ENCODE results near the gene TCF20. TPM values are rescaled to one million over a fixed set of nuclear protein-coding genes. Genes with fewer than 3 reads are reported as not detected.

TCF20 gene
- total RNA-seq, 4 donors from 2014 or later: 26.0 to 47.9 (median 41.8) TPM

DNA sequence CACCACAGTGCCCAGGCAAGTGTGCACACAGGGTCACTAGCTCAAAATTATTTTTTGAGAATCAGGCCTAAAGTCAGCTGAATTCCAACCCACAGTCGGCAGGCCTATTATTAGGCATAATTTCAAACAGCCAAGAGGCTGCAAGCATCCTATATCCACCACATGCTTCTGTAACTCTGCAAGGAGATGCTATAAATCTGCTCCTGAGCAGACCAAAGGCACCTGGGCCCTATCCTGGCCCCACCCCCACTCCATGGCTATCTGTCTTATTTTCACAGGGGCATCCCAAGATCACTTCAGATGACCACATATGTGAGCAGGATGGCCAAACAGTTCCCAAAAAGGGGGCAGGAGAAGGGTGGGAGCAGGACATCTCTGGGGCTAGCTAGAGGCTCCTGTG is 44.6 kb downstream of the TCF20 start:
- H3K27me3 ChIP-seq: no peaks in the 10 kb centered on the region
- H3K9me3 ChIP-seq: no peaks in the 10 kb centered on the region
- no peak overlapping the region for H3K27ac ChIP-seq
- no peaks in the 10 kb centered on the region for H3K36me3 ChIP-seq
- WGBS, 2 donors (ENCODE audit: low coverage in 1 of 2): 67 to 80% methylated on average over 1 of the region's 1 CpG
- TF ChIP-seq, protein P1, sequence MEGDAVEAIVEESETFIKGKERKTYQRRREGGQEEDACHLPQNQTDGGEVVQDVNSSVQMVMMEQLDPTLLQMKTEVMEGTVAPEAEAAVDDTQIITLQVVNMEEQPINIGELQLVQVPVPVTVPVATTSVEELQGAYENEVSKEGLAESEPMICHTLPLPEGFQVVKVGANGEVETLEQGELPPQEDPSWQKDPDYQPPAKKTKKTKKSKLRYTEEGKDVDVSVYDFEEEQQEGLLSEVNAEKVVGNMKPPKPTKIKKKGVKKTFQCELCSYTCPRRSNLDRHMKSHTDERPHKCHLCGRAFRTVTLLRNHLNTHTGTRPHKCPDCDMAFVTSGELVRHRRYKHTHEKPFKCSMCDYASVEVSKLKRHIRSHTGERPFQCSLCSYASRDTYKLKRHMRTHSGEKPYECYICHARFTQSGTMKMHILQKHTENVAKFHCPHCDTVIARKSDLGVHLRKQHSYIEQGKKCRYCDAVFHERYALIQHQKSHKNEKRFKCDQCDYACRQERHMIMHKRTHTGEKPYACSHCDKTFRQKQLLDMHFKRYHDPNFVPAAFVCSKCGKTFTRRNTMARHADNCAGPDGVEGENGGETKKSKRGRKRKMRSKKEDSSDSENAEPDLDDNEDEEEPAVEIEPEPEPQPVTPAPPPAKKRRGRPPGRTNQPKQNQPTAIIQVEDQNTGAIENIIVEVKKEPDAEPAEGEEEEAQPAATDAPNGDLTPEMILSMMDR (IDR thresholded peaks at IDR 0.05): no peak
- TF ChIP-seq POLR2AphosphoS5 (IDR thresholded peaks at IDR 0.05): no peak
- no peak for TF ChIP-seq EP300 (IDR thresholded peaks at IDR 0.05)
- TF ChIP-seq POLR2A (IDR thresholded peaks at IDR 0.05): no peak
- ATAC-seq: no peak
- H3K4me3 ChIP-seq: no peak overlapping the region
- H3K4me1 ChIP-seq: peaks cover 3 to 38% (median 3%) of the 10 kb centered on the region in 3 donors

DNA sequence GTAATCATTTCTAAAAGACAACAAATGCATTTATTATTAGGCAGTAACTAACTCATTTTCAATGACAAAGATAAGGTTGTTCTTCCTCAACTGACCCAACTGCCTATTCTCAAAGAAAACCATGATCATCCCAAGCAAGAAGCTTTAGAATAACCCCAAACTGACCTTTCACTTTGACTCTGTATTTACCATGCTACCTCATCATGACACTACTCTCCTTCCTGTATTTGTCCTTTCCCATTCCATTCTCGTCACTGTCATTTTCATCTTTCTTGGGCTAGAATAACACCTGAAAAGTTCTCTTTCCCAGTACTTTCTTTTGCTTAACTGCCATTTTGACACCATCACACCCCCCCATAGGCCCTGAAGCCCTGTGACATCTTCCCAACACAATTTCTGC is 48.3 kb downstream of the TCF20 start:
- TF ChIP-seq EP300 (IDR thresholded peaks at IDR 0.05): no peak
- no peak for TF ChIP-seq POLR2A (IDR thresholded peaks at IDR 0.05)
- TF ChIP-seq, protein P1 (IDR thresholded peaks at IDR 0.05): no peak
- TF ChIP-seq POLR2AphosphoS5 (IDR thresholded peaks at IDR 0.05): no peak
- 69 to 100% methylated on average over 1 of the region's 1 CpG for WGBS, 2 donors (ENCODE audit: low coverage in 1 of 2)

More for the DNA sequence above, 48.3 kb downstream of the TCF20 start:
- no peaks in the 10 kb centered on the region for H3K9me3 ChIP-seq
- no peak overlapping the region for H3K27ac ChIP-seq
- H3K36me3 ChIP-seq: no peaks in the 10 kb centered on the region
- no peaks in the 10 kb centered on the region for H3K27me3 ChIP-seq
- peaks cover 0 to 20% (median 8%) of the 10 kb centered on the region in 3 donors for H3K4me1 ChIP-seq
- H3K4me3 ChIP-seq: no peak overlapping the region
- ATAC-seq: no peak

Other genes with a start within 250 kb of the TCF20 start
- gene NAGA, start 199.8 kb downstream of the TCF20 start, total RNA-seq: 10 to 100 TPM; 21.9 to 35.0 (median 33.0) TPM
- gene PHETA2, start 196.4 kb downstream of the TCF20 start, total RNA-seq: 10 to 100 TPM; 19.1 to 32.1 (median 21.1) TPM
- gene SMDT1, start 191.0 kb downstream of the TCF20 start, total RNA-seq: 10 to 100 TPM in 3 of 4 donors, 1 to 10 TPM in 1; 8.6 to 22.4 (median 19.4) TPM
- gene NDUFA6, start 179.9 kb downstream of the TCF20 start, total RNA-seq: 100 to 1,000 TPM in 1 of 4 donors, 10 to 100 TPM in 3; 59.8 to 102 (median 89.9) TPM
- 1 to 10 TPM in 1 of 4 donors, under 1 TPM in 2, not detected in 1; 0.23 to 2.3 (median 0.40) TPM for gene CYP2D6, start 139.8 kb downstream of the TCF20 start, total RNA-seq
- 1 to 10 TPM; 1.2 to 3.4 (median 2.7) TPM for gene NFAM1, start 161.8 kb upstream of the TCF20 start, total RNA-seq
- gene RRP7A, start 249.1 kb upstream of the TCF20 start, total RNA-seq: 10 to 100 TPM; 21.3 to 36.9 (median 29.1) TPM

Data from gastroesophageal sphincter (tissue), 4 donors.